Osteoblast (primary cell): ENCODE data around the gene CSRNP3. TPM values are rescaled to one million over a fixed set of nuclear protein-coding genes. Genes with fewer than 3 reads are reported as not detected.

Experiments
- DNase-seq: peaks from one replicate; pipeline ENCODE4 v3.0.0; 2011; ENCODE audit warnings: low spot score, mixed read lengths; ENCODE audit not compliant: insufficient read length; ENCODE audit errors: missing footprints
- H2AFZ ChIP-seq: 2 replicates; pipeline ENCODE4 v1.6.0; 2011; ENCODE audit warnings: mild to moderate bottlenecking, low read length
- H3K27ac ChIP-seq: 2 replicates; pipeline ENCODE4 v1.5.1; 2011; ENCODE audit warnings: mild to moderate bottlenecking, low read depth, low read length, moderate library complexity
- H3K27me3 ChIP-seq: 2 replicates; pipeline ENCODE4 v1.6.0; 2012; ENCODE audit warnings: mild to moderate bottlenecking, control low read depth, inconsistent platforms, low read length, moderate library complexity; ENCODE audit not compliant: insufficient read depth
- H3K36me3 ChIP-seq: 2 replicates; pipeline ENCODE4 v1.5.1; 2011; ENCODE audit warnings: mild to moderate bottlenecking, low read length, control low read depth, moderate library complexity; ENCODE audit not compliant: insufficient read depth
- H3K4me1 ChIP-seq: 2 replicates; pipeline ENCODE4 v1.5.1; 2011; ENCODE audit warnings: mild to moderate bottlenecking, low read length, control low read depth, moderate library complexity; ENCODE audit not compliant: insufficient read depth
- H3K4me2 ChIP-seq: 2 replicates; pipeline ENCODE4 v1.6.0; 2011; ENCODE audit warnings: mild to moderate bottlenecking, low read length; ENCODE audit not compliant: insufficient read depth
- H3K4me3 ChIP-seq: fragments of 200-600 bp; sonication (generic); 3 replicates; pipeline ENCODE4 v1.5.1; 2012; ENCODE audit warnings: mild to moderate bottlenecking, low read length, inconsistent platforms; ENCODE audit not compliant: insufficient read depth
- H3K79me2 ChIP-seq: 2 replicates; pipeline ENCODE4 v1.6.0; 2012; ENCODE audit warnings: mild to moderate bottlenecking, low read length, control low read depth, inconsistent platforms; ENCODE audit not compliant: insufficient read depth
- H3K9me3 ChIP-seq: 2 replicates; pipeline ENCODE4 v1.5.1; 2011; ENCODE audit warnings: low read depth, low read length, control low read depth
- H4K20me1 ChIP-seq: 2 replicates; pipeline ENCODE4 v1.6.0; 2012; ENCODE audit warnings: mild to moderate bottlenecking, low read length, control low read depth; ENCODE audit not compliant: insufficient read depth
- total RNA-seq: library from RNA; depleted of rRNA; stranded (reverse); fragments of >200 nt; gene quantifications from 2 replicates; pipeline ENCODE4 v1.2.3, GENCODE V29; 2012
- TF ChIP-seq, protein P1 (sequence below): IDR thresholded peaks from 2 replicates; pipeline ENCODE4 v1.5.1; 2011; ENCODE audit warnings: mild to moderate bottlenecking, low read depth, low read length, moderate library complexity; ENCODE audit errors: extremely low read depth

Gene CSRNP3
- total RNA-seq, 1 donor: 1.4 TPM

DNA sequence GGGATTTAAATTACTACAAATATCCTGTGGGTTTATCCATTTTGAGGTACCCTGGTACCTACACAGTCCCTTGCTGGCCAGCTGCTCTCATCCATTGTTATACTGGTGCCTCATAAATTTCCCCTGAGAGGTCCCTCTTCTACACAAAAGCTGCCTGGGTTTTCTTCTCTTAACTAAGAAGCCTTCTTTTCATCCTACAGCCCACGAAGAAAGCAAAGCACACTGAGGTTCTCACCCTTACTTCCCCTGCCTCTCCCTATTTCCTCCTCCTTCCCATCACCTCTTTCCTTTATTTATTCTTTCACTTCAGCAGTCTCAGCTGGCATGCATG is 154.9 kb downstream of the CSRNP3 start:
- H3K4me1 ChIP-seq: peaks cover 8% of the 10 kb centered on the region
- H3K4me3 ChIP-seq: no peak overlapping the region
- TF ChIP-seq, protein P1, sequence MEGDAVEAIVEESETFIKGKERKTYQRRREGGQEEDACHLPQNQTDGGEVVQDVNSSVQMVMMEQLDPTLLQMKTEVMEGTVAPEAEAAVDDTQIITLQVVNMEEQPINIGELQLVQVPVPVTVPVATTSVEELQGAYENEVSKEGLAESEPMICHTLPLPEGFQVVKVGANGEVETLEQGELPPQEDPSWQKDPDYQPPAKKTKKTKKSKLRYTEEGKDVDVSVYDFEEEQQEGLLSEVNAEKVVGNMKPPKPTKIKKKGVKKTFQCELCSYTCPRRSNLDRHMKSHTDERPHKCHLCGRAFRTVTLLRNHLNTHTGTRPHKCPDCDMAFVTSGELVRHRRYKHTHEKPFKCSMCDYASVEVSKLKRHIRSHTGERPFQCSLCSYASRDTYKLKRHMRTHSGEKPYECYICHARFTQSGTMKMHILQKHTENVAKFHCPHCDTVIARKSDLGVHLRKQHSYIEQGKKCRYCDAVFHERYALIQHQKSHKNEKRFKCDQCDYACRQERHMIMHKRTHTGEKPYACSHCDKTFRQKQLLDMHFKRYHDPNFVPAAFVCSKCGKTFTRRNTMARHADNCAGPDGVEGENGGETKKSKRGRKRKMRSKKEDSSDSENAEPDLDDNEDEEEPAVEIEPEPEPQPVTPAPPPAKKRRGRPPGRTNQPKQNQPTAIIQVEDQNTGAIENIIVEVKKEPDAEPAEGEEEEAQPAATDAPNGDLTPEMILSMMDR: no peak
- H3K27ac ChIP-seq: no peak overlapping the region
- no peaks in the 10 kb centered on the region for H3K79me2 ChIP-seq
- no peaks in the 10 kb centered on the region for H3K9me3 ChIP-seq
- H3K27me3 ChIP-seq: no peaks in the 10 kb centered on the region
- no peak overlapping the region for H2AFZ ChIP-seq
- H3K36me3 ChIP-seq: no peaks in the 10 kb centered on the region
- H4K20me1 ChIP-seq: no peaks in the 10 kb centered on the region
- no peak for DNase-seq
- no peak overlapping the region for H3K4me2 ChIP-seq

DNA sequence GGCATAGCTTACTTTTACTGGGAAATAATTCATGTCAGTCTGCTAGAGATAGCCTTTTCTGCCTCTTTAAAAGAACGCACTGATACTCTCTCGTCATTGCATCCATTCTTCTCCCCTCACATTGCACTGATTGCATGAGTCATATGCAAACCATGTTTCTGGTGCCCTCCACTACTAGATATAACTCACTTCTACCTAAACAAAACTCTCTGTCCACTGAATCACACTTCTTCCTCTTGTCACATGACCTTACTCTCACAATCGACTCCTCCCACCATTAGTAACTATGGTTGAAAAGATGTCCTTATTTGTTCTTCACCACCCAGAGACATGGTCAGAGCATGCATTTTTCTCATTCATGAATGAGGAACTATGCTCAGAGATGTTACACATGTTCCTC is 158.0 kb downstream of the CSRNP3 start:
- peak; percentile 44 for DNase-seq
- Histone ChIP-seq H3K27me3 (no peaks in the 10 kb centered on the region), H4K20me1 (no peaks in the 10 kb centered on the region), H3K4me2 (no peak overlapping the region), H3K79me2 (no peaks in the 10 kb centered on the region), H3K4me1 (no peaks in the 10 kb centered on the region), H3K4me3 (no peak overlapping the region), H3K36me3 (no peaks in the 10 kb centered on the region), H3K27ac (no peak overlapping the region), H2AFZ (no peak overlapping the region), H3K9me3 (no peaks in the 10 kb centered on the region)
- TF ChIP-seq, protein P1: no peak

GRCh38 chr2:165629776-165630175 is 160.3 kb downstream of the CSRNP3 start:
- H3K9me3 ChIP-seq: no peaks in the 10 kb centered on the region
- H3K79me2 ChIP-seq: no peaks in the 10 kb centered on the region
- H3K36me3 ChIP-seq: no peaks in the 10 kb centered on the region
- DNase-seq: no peak
- no peaks in the 10 kb centered on the region for H4K20me1 ChIP-seq
- no peak overlapping the region for H3K27ac ChIP-seq
- H3K4me1 ChIP-seq: no peaks in the 10 kb centered on the region
- H3K4me2 ChIP-seq: no peak overlapping the region
- H2AFZ ChIP-seq: no peak overlapping the region
- H3K4me3 ChIP-seq: no peak overlapping the region
- no peaks in the 10 kb centered on the region for H3K27me3 ChIP-seq
- TF ChIP-seq, protein P1: no peak

GRCh38 chr2:165630236-165630635 is 160.7 kb downstream of the CSRNP3 start:
- Histone ChIP-seq H3K4me2 (no peak overlapping the region), H3K27ac (no peak overlapping the region), H2AFZ (no peak overlapping the region), H3K27me3 (no peaks in the 10 kb centered on the region), H3K36me3 (no peaks in the 10 kb centered on the region), H3K79me2 (no peaks in the 10 kb centered on the region), H3K9me3 (no peaks in the 10 kb centered on the region), H3K4me1 (no peaks in the 10 kb centered on the region), H3K4me3 (no peak overlapping the region), H4K20me1 (no peaks in the 10 kb centered on the region)
- DNase-seq: no peak
- TF ChIP-seq, protein P1: no peak
